Central memory CD4-positive, alpha-beta T cell (primary cell): Measurements from ENCODE around the gene PHKA2.

Experiments
- DNase-seq: peaks from one replicate; pipeline ENCODE4 v3.0.0; 2022

The PHKA2 gene

DNA sequence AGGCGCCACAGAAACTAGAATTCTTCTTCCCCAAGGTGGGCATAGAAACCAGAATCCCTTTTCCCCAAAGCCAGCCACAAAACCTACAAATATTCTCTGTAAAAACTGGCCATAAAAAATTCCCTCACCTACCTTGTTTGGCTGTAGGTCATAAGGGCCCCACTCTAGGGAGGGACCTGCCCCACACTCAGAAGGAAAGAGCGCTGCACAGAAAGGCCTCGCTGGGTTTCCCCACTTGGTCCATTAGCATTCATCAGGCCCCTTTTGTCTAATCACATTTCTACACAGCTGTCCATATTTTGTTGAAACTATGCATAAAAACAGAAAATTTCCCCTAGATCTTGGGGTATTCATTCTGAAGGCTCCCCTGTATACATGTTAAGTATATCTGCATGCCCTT is 54.1 kb downstream of the PHKA2 start:
- no peak for DNase-seq

DNA sequence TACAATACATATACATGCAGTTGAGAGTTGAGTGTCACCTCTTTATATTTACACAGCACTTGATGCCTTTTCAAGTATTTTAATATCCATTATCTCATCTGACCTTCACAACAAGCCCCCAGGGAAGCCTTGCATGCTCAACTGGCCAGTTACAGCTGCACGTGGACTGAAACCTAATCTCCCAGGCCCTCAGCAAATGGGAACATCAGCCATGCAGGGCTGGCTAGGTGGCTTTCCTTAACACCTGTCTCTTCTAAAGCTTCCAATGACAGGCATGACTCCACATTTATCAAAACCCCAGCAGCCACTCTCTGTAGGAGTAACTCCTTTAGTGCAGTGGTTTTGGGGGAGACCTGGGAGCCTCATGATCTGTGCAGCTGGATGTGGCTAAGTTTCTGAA is 56.4 kb downstream of the PHKA2 start:
- DNase-seq = no peak

DNA sequence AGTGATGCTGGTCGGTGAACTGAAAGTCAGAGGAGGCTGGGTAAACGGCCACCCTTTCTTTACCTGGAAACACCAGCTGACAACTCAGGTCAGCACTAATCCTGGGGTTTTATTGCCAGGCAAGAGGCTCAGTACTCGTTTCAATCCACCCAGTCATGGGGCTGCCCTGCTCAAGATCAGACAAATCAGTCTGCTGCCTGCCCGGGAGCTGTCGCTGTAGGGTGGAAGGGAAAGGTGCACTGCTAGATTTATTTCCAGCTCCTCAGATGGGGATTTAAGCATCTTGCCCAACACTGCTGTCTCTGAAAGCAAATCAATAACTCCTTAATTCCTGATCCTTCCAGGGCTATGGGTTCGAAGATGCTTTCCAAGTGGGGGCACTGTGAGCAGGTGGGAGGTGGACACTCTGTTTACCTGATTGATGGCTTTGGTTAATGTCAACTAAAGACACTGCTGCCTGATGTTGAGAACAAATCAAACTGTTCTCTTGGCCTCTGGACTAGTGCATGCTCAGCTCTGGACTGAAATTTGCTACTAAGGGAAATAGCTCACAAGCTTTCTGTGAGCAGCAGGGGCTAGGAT is 59.3 kb downstream of the PHKA2 start:
- DNase-seq = no peak

DNA sequence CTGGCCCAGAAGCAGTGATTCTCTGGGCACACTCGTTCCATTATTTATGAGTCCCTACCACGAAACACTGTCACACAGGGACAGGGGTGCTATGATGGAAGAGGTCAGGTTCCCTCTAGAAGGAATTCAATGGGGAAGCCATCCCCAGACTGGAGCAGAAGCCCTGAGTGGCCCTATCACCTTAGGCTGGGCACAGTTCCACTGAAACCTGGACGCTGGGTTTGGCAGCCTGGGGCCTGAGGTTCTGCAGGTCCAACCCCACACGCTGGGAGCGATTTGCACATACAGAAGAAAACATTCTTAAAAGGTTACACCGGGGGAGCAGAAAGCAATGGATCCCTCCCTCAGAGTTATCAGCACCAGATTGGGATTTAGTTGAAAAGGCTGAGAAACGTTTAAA is 63.3 kb downstream of the PHKA2 start:
- no peak for DNase-seq

DNA sequence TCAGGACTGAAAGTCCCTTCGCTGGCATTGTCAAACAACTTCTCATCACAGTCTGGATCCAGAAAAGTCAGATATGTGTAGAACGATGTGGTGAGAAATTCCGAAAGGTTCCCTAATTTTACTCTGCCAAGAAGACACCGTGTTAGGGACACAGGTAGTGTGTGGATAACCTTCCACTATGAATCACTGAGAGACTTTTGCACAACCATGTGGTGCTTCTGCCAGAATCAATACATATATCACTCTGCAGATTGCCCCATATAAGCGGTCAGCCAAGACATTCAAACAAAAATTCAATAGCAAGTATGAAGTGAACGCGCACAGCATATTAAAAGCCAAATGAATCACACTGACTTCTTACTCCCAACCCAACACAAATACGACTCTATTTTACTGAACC is 63.8 kb downstream of the PHKA2 start:
- no peak for DNase-seq

DNA sequence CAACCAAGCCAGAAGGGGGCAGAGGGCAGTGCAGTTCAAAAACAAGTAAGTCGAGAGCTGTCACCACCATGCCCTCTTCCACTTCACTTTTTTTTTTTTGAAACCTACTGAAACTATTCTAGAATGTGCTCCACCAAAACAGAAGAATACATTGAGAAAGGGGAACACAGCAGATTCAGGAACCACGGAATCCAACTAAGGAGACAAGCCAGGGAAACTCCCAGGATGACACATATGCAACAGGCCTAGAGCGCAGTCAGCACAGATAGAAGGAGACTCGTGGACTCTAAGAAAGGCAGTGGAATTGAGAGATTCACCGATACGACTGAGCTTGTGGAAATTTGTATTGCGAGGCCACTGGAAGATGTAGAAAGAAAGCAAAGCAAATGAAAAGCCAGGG is 66.1 kb downstream of the PHKA2 start:
- DNase-seq = no peak

DNA sequence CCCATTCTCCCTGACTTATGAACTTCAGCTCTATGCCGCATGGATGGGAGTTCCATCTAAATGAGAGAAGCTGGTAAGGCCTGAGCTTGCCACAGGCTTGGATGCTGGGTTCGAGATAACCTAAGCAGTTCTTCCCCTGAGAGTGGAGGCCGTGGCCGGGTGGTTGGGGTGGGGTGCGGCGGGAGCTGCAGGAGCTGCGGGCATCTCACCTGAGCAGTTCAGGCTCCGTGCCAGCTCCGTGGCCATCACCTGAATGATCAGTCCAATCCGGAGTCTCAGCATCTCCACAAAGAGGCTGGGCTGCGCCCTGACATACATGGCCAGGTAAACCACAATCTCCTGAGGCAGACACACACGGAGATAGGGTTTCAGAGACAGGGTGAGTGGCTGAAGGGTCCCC is 77.6 kb downstream of the PHKA2 start:
- no peak for DNase-seq

DNA sequence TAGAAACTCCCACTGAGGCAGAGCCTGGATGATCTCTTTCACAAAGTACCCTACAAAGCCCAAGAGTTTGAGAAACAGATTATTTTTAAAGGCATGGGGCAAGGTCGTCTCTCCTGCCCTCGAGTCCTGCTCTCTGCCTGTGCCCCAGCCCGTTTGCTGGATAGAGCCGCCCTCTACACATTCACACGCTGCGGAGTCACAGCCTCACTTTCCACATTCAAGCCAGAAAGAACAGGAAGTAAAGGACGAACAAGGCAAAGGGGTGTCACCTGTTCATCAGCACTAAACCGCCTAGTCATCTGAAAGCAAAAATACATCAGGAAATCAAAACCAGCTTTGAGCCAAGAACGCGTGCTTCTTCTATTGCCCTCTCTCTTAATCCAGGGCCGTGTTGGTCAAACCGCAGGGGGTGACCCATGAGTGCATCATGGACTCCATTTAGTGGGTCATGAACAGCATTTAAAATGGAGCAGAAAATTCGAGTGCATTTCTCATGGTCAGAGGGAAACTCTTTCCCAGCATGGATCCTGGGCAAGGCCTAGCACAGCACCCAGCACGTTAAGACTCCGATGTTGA is 83.4 kb downstream of the PHKA2 start:
- no peak for DNase-seq

DNA sequence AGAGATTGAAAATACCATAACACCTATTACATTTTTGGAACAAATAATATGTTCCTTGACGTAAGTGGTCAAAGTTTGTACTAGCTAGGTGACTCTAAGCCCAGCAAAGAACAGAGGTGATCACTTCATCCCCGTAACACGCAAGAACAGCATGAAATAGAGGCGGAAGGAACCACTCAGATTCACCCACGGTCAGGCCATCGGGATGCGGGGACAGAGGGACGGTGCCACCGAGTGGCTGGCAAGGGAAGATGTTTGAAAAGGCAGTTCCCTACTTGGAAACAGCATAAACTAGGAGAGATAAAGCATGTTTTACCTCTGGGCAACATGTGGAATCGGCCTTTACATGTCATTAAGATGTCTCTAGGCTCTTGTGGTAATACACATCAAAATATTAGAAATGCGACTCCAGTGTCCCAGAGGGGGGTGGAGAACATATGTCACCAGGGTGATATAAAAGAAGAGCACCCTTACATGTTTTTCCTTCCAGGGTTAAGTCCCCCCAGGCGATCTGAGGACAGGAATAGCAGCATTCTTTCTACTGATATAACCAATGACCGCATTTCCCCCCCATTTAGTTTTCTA is 84.0 kb downstream of the PHKA2 start:
- no peak for DNase-seq

DNA sequence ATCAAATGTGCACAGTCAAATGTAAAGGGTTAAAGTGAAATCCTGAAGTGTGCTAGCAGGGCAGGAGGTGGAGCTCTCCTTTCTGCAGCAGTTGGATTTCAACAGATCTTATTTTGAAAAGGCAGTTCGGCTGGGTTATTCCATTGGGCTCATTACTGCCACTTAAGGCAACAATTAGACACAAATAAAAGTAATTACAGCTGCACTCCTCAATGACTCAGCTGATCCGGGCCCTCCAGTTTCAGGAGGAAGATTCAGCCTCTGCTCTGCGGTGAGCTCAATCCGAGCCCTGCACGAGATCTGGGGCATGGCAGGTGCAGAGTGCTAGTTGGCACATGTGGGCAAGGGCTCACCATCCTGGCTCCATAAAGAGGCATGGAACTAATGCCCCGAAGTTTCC is 85.4 kb downstream of the PHKA2 start:
- DNase-seq = no peak

DNA sequence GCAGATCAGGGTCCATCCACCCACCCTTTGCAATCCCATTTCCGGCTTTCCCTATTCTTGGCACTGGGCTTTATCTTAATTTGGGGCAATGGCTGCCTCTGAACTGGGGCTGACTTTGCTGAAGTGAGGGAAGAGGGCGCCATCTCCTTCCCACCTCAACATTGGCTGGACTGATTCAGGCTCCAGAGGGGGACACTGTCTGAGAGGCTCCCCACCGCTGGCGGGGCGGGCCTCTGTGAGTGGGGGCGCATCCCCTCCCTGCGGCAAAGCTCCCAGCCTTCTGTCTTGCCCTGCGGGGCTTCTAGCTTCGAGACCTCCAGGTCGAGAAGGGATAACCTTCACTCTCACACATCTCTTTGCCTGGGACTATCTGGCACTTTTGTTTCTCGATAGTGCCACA is 85.8 kb downstream of the PHKA2 start:
- no peak for DNase-seq

DNA sequence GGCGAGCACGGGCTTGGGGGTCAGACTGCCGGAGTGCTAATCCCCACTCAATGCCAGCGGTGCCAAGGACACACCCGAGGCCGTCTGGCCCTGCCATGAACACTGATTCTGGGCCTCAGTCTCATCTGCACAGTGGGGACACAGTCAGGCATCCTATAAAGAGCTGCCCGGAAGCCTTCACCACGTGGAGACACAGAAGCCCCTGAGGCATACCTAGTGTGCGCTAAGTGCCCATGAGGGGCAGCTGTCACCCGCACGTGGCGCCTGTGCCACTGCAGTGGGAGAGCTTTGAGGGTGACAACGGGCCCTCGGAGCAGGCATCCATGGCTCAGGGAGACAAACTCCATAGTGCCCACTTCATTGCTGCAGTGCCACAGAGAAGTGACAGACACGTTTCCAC is 86.3 kb downstream of the PHKA2 start:
- DNase-seq = no peak

DNA sequence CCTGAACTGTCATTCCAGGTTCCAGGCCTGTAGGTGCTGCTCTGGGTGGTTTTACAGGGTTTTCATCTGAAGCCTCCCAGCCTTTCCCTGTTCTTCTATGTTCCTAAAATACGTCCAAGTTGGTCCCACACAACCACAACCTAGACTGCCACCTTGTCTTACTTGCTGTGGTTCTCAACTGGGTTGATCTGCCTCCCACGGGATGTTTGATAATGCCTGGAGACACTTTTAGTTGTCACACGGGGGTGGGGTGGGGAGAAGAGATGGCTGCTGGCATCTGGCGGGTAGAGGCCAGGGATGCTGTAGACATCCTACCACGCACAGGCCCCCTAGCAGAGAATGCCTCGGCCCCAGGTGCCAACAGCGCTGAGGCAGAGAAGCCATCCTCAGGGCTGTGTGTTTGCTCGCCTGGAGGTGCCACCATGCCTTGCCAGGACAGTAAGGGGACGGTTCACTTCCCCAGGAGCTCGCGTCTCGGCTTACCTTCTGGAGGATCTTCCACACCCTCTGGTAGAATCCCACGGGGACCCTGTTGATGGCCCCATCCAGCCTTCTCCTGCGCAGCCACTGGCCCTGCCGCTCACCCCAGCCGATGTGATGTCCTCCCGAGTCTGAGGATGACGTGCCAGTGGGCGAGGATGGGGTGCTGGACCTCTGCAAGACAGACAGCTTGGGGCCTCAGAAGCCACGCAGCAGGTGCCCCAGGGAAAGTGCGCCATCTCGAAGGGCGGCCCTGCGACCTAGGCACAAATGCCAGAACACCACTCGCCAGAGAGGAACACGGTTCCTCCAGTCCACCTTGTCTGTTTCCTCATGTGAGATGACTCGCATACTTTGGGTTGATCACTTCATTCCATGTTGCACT is 87.0 kb downstream of the PHKA2 start:
- no peak for DNase-seq

DNA sequence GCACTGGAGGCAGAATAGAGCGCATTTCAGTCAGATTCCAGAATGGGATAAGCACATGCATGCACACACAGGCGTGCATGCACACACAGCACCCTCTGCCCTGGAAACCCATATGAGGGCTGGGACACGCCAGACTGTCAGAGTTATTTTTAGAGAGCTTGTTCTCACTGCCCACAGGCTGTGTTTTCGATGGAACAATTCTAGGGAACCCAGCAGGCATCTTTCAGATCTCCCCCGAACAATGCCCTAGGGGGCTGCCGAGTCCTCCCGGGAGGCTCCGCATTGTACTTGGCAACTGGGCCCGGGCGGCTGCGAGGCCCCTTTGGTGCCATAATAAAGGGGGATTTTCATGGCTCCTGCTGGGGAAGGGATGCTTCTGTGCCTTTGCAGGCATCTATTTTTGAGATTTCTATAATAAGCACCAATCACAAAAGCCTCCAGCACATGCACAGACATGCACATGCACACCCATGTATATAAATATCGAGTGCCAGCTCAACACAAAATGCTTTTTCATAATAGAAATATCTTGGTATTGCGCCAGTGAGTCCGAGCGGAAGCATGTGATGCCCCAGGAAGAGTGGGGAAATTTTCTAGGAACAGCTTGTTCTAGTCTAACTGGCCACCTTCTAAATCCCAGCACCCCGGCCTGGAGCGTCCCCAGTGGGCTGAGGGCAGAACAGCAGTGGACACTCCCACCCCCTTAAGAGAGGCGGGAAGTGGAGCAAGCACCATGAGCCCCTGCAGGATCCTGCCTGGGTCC is 88.5 kb downstream of the PHKA2 start:
- DNase-seq = no peak

DNA sequence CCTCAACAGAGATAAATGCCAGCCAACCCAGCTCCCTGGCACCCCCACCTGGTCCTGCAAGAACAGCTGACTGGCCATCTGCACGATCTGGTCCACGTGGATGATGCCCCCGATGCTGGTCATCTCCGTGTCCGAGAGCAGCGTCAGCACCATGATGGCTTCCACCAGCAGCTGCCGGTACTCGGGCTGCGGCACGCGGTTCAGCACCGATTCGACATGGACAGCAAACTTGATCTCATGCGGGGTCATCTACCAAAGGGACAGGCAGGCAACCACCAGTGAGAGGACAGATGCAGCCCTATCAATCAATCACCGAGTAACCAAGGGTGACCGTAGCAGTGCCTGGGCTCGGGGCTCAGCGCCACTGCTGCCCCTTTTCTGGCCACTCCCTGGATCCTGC is 89.8 kb downstream of the PHKA2 start:
- no peak for DNase-seq

DNA sequence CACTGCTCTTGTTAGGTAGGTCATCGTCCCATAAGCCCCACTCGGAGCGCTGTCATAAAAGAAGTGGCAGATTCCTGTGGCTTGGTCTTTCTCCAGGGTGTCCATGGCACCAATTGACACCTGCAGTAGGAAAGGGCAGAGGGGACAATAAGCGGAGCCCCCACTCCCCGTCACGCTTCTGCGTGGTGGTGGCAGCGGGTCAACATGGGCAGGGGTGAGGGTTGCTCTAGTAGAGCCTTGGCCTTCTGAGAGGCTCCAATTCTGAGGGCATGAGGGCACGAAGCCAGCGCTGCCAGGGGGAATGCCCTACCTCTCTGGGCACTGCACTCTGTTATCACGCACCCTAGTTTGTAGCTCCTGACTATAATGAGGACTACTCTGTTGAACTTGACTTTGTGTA is 90.4 kb downstream of the PHKA2 start:
- no peak for DNase-seq

DNA sequence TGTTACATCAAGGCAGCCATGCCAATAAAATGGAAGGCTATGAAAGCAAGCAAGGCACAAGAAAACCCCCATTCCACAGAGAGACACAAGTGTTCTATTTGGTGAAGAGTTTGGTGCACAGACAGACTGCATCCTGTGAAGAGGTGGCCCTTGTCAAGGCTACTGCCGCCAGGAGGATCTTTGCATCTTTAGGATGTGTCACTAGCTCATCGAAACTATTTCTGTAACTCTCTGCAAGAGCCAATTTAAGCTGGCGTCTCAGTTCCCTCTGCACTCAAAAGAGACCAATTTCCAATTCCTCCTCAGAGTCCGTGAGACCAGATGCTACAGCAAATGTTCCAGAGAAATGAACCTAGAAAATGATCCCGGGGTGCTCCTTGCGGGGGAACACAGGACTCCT is 91.0 kb downstream of the PHKA2 start:
- DNase-seq = no peak

DNA sequence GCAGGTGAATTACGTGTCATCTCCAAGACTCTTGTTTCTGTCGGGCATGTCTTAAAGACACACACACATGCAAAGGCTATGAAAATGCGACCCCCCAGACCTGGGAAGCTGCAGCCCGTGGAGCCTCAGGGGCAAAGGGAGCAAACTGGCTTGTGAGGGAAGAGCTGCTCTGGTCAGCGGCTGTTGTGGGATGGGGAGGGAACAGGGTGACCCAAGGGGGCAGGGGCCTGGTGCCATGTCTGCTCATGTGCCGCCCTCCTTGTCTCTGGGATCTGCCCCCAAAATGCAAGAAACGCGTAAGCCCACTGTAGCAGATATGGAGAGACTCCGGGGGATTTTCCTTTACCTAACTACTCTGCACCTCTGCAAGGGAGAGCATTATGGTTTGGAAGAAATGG is 92.4 kb downstream of the PHKA2 start:
- DNase-seq = no peak

DNA sequence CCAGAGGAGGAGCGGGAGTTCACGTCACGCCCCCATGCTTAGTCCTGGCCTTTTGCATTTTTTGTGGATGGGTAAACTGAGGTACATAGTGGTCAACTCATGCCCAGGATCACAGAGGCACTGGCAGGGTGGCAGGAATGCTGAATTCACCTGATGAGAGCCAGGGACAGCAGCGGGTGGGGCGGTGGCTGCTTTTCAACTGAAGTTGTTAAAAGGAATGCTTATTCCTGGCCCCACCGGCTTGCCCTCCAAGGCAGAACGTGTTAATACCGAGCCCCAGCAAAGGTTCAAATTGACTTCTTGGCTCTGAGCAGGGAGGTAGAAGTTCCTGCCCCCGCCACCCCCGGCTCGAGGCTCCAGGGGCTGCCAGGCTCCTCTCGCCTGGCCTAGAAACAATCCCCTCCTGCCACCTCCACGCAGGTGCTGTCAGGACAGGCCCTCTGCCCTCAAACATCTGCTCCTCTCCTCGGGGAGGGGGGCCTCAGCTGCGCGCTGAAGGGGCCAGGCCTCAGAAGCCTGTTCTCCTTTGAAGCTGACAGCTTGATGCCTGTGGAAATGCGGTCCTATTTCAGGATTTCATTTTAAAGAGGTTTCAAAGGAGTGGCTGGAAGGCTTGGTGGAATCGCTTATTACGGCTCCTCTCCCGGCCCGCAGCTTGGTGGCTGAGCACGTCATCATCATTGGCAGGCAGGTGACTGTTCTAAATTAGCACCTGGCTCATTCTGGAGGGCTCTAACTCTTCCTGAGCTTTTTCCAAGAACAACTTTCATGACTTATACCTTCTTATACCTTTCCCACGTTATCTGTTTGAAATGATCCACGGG is 93.0 kb downstream of the PHKA2 start:
- no peak for DNase-seq

DNA sequence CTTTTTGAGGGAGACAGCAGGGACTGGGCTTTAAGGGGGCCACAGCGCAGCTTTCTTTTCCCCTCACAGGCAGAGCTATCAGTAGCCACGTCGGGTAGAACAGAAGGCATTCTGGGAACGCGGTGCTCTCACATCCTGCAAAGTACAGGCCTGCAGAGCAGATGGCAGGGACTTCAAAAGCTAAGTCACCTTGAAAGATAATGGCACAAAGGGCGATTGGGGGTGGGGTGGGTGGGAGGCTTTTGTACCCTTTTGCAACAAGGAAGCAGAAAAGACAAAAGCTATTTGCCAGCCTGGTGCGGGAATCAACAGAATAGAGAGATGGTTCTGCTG is 93.9 kb downstream of the PHKA2 start:
- DNase-seq = no peak

DNA sequence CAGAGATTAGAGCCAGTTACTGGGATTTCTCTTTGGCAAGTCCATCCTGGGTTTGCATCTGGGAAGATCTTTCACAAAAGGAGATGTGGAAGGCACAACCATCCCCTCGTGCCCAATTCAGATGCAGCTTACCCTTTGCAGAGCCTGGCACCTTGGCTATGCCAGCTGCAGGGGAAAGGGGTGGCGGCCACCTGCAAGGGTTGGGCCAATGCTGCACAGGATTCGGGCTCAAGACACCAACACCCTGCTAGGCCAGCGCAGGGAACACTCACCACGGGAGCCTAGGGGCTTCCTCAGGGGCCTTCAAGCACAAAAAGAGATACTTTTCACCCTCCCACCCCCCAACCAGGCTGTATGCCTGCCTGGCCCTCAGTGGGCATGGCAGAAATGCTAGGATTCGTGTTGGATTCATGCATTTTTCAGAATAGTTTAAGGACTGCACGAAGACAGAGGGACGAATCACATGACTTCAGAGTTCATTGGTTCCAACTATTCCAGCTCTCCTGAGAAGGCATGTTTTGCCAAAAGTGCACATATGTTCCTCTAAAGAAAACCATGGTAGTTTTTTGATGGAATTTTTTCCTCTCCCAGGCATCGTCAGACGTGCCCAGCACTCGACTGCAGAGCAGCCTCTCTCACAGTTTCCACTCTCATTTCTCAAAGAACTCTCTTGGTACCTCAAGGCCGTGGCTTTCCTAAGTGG is 94.4 kb downstream of the PHKA2 start:
- no peak for DNase-seq

DNA sequence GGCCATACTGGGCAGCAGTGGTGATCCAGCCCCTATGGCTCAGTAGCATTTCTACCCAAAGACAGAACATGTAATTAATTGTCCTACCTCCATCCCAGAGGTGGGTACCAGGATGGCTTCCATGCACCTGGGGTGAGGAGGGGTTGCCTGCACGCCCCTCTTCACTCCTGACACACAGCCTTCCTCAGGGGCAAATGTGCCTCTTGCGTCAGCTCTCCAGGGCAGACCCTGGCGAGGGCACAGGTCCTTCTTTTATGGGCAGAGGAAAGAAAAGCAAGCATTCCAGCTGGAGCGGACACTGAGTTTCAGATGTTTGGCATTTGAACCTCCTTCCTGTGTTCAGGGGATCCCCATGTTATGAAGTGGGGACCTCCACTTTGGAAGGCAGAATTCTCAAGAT is 95.6 kb downstream of the PHKA2 start:
- DNase-seq = no peak
